GM12878 (cell line): ENCODE measurements around the gene SHC1. TPM values are rescaled to one million over a fixed set of nuclear protein-coding genes. Genes with fewer than 3 reads are reported as not detected.

Source experiments
- HCFC1 ChIP-seq: fragments of 150-350 bp; IDR thresholded peaks from 2 replicates; pipeline ENCODE4 v1.6.1; 2014; ENCODE audit warnings: low read length
- MTA3 ChIP-seq: IDR thresholded peaks from 2 replicates; pipeline ENCODE4 v1.6.1; 2012; ENCODE audit warnings: low read length, inconsistent platforms, borderline replicate concordance
- RAD51 ChIP-seq: fragments of 450-650 bp; IDR thresholded peaks from 2 replicates; pipeline ENCODE4 v1.6.1; 2016; ENCODE audit warnings: moderate library complexity, mild to moderate bottlenecking, inconsistent platforms
- RELA ChIP-seq: fragments of 450-650 bp; IDR thresholded peaks from 2 replicates; pipeline ENCODE4 v1.8.0; 2014; ENCODE audit warnings: borderline replicate concordance; ENCODE audit not compliant: partially characterized antibody
- SMARCA5 ChIP-seq: fragments of 450-650 bp; IDR thresholded peaks from 2 replicates; pipeline ENCODE4 v1.6.1; 2017; ENCODE audit warnings: mild to moderate bottlenecking
- TARDBP ChIP-seq: IDR thresholded peaks from 2 replicates; pipeline ENCODE4 v1.6.1; 2016; ENCODE audit warnings: borderline replicate concordance
- ZNF24 ChIP-seq: fragments of 450-650 bp; IDR thresholded peaks from 2 replicates; pipeline ENCODE4 v1.6.1; 2017; ENCODE audit warnings: antibody characterized with exemption, mild to moderate bottlenecking
- polyA plus RNA-seq, 11 experiments: library from polyadenylated mRNA; depleted of rRNA in 4 of 11; unstranded in 6 of 11; stranded (reverse) in 5 of 11; fragments of >200 nt; fragmentation: Nextera tagmentation in 4 of 11; fragmentation: Illumina TruSeq in 1 of 11; extraction: Ambion mirVana in 4 of 11; extraction: Trizol in 1 of 11; gene quantifications; 1 replicate in 1 of 11; 2 replicates in 10 of 11; pipeline versions ENCODE4 v1.2.1 to v1.2.3, GENCODE V29; 2011 to 2016; ENCODE audit warnings: inconsistent platforms in 2 of 11, missing spikeins in 2 of 11, low read depth in 1 of 11
- total RNA-seq, 4 experiments: library from RNA; depleted of rRNA in 3 of 4; stranded (reverse); fragments of >200 nt in 3 of 4; fragmentation: Illumina TruSeq in 1 of 4; extraction: Trizol in 1 of 4; gene quantifications; 2 replicates each; pipeline versions ENCODE4 v1.2.1 to v1.2.3, GENCODE V29; 2013 to 2021
- TF ChIP-seq, protein P1 (sequence below): fragments of 450-650 bp; IDR thresholded peaks from 2 replicates; pipeline ENCODE4 v1.6.1; 2017; ENCODE audit warnings: mild to moderate bottlenecking, moderate library complexity
- TF ChIP-seq, protein P2 (sequence below): fragments of 450-650 bp; IDR thresholded peaks from 2 replicates; pipeline ENCODE4 v1.6.1; 2017; ENCODE audit warnings: antibody characterized with exemption, mild to moderate bottlenecking, moderate library complexity
- TF ChIP-seq, protein P3 (sequence below): IDR thresholded peaks from 2 replicates; pipeline ENCODE4 v1.6.1; 2011; ENCODE audit warnings: low read depth, low read length, improper control_type of control experiment, borderline replicate concordance
- TF ChIP-seq, protein P4 (sequence below): fragments of 450-650 bp; formaldehyde crosslinking; IDR thresholded peaks from 2 replicates; pipeline ENCODE4 v1.4.0; 2022; ENCODE audit warnings: mild to moderate bottlenecking, moderate library complexity
- TF ChIP-seq, protein P5 (sequence below): fragments of 150-350 bp; IDR thresholded peaks from 2 replicates; pipeline ENCODE4 v1.6.1; 2016; ENCODE audit warnings: low read depth, low read length

Gene SHC1
- total and polyA plus RNA-seq, 10 of the 15 experiments (the other 5 are each of a cell fraction or from before 2014, with no cell fraction given), result 2.6 to 49.3 (median 25.2) TPM

DNA sequence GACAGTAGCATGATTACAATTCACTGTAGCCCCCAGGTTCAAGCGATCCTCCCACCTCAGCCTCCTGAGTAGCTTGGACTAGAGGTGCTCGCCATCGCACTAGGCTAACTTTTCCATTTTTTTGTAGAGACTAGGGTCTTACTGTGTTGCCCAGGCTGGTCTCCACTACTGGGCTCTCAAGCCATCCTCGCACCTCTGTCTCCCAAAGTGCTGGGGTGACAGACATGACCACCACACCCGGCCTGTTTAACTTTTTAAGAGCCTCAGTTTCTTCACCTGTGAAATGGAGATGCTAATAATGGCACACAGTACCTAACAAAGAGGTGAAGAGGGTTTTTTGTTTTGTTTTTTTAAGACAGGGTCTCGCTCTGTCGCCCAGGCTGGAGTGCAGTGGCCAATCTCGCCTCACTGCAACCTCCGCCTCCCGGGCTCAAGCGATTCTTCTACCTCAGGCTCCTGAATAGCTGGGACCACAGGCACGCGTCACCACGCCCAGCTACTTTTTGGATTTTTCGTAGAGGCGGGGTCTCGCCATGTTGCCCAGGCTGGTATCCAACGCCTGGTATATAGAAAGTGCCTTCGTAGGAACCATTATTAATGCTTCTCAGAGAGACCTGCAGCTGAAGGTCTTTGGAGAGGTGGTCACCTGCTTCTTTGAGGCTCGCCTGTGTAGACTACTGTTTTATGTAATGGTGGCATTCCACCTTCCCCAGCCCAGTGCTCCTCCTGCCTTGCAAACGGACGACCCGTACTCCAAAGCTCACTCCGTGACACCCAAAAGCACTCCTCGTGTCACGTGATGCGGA, 34.6 kb downstream of the SHC1 start (continued):
- TF ChIP-seq, protein P1, sequence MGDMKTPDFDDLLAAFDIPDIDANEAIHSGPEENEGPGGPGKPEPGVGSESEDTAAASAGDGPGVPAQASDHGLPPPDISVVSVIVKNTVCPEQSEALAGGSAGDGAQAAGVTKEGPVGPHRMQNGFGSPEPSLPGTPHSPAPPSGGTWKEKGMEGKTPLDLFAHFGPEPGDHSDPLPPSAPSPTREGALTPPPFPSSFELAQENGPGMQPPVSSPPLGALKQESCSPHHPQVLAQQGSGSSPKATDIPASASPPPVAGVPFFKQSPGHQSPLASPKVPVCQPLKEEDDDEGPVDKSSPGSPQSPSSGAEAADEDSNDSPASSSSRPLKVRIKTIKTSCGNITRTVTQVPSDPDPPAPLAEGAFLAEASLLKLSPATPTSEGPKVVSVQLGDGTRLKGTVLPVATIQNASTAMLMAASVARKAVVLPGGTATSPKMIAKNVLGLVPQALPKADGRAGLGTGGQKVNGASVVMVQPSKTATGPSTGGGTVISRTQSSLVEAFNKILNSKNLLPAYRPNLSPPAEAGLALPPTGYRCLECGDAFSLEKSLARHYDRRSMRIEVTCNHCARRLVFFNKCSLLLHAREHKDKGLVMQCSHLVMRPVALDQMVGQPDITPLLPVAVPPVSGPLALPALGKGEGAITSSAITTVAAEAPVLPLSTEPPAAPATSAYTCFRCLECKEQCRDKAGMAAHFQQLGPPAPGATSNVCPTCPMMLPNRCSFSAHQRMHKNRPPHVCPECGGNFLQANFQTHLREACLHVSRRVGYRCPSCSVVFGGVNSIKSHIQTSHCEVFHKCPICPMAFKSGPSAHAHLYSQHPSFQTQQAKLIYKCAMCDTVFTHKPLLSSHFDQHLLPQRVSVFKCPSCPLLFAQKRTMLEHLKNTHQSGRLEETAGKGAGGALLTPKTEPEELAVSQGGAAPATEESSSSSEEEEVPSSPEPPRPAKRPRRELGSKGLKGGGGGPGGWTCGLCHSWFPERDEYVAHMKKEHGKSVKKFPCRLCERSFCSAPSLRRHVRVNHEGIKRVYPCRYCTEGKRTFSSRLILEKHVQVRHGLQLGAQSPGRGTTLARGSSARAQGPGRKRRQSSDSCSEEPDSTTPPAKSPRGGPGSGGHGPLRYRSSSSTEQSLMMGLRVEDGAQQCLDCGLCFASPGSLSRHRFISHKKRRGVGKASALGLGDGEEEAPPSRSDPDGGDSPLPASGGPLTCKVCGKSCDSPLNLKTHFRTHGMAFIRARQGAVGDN, result no peak
- no peak for TF ChIP-seq SMARCA5
- TF ChIP-seq RAD51, result peak; percentile 98
- TF ChIP-seq RELA, result no peak
- TF ChIP-seq HCFC1, result no peak
- TF ChIP-seq ZNF24, result no peak
- TF ChIP-seq, protein P2, sequence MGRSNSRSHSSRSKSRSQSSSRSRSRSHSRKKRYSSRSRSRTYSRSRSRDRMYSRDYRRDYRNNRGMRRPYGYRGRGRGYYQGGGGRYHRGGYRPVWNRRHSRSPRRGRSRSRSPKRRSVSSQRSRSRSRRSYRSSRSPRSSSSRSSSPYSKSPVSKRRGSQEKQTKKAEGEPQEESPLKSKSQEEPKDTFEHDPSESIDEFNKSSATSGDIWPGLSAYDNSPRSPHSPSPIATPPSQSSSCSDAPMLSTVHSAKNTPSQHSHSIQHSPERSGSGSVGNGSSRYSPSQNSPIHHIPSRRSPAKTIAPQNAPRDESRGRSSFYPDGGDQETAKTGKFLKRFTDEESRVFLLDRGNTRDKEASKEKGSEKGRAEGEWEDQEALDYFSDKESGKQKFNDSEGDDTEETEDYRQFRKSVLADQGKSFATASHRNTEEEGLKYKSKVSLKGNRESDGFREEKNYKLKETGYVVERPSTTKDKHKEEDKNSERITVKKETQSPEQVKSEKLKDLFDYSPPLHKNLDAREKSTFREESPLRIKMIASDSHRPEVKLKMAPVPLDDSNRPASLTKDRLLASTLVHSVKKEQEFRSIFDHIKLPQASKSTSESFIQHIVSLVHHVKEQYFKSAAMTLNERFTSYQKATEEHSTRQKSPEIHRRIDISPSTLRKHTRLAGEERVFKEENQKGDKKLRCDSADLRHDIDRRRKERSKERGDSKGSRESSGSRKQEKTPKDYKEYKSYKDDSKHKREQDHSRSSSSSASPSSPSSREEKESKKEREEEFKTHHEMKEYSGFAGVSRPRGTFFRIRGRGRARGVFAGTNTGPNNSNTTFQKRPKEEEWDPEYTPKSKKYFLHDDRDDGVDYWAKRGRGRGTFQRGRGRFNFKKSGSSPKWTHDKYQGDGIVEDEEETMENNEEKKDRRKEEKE, result no peak
- TF ChIP-seq, protein P3, sequence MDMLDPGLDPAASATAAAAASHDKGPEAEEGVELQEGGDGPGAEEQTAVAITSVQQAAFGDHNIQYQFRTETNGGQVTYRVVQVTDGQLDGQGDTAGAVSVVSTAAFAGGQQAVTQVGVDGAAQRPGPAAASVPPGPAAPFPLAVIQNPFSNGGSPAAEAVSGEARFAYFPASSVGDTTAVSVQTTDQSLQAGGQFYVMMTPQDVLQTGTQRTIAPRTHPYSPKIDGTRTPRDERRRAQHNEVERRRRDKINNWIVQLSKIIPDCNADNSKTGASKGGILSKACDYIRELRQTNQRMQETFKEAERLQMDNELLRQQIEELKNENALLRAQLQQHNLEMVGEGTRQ, result peak; percentile 76
- TF ChIP-seq TARDBP, result no peak
- no peak for TF ChIP-seq MTA3
- TF ChIP-seq, protein P4, sequence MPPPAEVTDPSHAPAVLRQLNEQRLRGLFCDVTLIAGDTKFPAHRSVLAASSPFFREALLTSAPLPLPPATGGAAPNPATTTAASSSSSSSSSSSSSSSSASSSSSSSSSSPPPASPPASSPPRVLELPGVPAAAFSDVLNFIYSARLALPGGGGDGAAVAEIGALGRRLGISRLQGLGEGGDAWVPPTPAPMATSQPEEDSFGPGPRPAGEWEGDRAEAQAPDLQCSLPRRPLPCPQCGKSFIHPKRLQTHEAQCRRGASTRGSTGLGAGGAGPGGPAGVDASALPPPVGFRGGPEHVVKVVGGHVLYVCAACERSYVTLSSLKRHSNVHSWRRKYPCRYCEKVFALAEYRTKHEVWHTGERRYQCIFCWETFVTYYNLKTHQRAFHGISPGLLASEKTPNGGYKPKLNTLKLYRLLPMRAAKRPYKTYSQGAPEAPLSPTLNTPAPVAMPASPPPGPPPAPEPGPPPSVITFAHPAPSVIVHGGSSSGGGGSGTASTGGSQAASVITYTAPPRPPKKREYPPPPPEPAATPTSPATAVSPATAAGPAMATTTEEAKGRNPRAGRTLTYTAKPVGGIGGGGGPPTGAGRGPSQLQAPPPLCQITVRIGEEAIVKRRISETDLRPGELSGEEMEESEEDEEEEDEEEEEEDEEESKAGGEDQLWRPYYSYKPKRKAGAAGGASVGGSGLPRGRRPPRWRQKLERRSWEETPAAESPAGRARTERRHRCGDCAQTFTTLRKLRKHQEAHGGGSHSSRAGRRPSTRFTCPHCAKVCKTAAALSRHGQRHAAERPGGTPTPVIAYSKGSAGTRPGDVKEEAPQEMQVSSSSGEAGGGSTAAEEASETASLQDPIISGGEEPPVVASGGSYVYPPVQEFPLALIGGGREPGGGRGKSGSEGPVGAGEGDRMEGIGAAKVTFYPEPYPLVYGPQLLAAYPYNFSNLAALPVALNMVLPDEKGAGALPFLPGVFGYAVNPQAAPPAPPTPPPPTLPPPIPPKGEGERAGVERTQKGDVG, result 0 out of 2 replicates have a peak, but pooled peaks have one; percentile 54
- TF ChIP-seq, protein P5, sequence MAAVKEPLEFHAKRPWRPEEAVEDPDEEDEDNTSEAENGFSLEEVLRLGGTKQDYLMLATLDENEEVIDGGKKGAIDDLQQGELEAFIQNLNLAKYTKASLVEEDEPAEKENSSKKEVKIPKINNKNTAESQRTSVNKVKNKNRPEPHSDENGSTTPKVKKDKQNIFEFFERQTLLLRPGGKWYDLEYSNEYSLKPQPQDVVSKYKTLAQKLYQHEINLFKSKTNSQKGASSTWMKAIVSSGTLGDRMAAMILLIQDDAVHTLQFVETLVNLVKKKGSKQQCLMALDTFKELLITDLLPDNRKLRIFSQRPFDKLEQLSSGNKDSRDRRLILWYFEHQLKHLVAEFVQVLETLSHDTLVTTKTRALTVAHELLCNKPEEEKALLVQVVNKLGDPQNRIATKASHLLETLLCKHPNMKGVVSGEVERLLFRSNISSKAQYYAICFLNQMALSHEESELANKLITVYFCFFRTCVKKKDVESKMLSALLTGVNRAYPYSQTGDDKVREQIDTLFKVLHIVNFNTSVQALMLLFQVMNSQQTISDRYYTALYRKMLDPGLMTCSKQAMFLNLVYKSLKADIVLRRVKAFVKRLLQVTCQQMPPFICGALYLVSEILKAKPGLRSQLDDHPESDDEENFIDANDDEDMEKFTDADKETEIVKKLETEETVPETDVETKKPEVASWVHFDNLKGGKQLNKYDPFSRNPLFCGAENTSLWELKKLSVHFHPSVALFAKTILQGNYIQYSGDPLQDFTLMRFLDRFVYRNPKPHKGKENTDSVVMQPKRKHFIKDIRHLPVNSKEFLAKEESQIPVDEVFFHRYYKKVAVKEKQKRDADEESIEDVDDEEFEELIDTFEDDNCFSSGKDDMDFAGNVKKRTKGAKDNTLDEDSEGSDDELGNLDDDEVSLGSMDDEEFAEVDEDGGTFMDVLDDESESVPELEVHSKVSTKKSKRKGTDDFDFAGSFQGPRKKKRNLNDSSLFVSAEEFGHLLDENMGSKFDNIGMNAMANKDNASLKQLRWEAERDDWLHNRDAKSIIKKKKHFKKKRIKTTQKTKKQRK, result no peak
